HG02885 (cell line): Measurements from ENCODE around the gene DSCAML1.

Experiments used
- ATAC-seq: cut with Tn5 transposase; IDR thresholded peaks from one replicate; pipeline ENCODE4 v1.9.1; 2021; ENCODE audit warnings: mild to moderate bottlenecking; ENCODE audit not compliant: unreplicated experiment, poor library complexity

DSCAML1 gene

DNA sequence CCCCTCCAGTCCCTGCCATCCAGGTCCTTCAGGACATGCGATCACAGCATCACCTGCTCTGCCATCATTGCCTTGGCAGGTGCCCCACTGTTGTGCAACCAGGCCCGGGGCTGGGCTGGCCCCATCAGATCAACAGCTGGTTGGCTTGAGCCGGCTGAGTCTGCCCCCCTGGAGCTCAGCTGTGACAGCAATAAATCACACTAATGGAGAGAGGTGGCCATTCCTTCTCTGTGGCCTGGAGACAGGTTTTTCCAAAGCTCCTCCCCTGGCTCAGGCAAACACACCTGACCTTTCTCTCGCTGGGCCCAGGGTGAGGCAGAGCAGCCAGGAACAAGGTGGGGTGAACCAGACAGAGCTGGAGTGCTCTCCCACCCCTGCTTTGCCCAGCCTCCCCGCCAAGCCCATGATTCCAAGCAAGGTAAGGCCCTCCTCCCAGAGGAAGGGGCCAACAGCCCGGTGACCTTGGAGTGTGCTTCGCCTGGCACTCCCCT, 36.4 kb upstream of the DSCAML1 start:
- ATAC-seq = no peak

- ATAC-seq = no peak
Measured at GRCh38 chr11:117832511-117832910, 35.5 kb upstream of the DSCAML1 start.

GRCh38 chr11:117831661-117832415, 34.8 kb upstream of the DSCAML1 start:
- ATAC-seq = no peak

GRCh38 chr11:117830674-117831351, 33.8 kb upstream of the DSCAML1 start:
- ATAC-seq = no peak

DNA sequence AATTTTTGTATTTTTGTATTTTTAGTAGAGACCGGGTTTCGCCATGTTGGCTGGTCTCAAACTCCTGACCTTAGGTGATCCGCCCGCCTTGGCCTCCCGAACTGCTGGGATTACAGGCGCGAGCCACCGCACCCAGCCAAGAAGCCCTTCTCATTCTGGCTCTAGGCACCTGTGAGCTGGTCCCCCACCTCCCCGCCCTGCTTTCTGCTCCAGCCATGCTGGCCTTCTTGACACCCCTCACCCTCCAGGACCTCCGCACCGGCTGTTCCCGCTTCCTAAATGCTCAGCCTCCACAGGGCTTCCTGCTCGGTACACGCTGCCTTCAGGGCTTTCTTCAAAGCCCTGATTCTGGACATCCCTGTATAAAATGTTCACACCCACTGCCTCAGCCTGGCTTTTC, 33.1 kb upstream of the DSCAML1 start:
- ATAC-seq = no peak

DNA sequence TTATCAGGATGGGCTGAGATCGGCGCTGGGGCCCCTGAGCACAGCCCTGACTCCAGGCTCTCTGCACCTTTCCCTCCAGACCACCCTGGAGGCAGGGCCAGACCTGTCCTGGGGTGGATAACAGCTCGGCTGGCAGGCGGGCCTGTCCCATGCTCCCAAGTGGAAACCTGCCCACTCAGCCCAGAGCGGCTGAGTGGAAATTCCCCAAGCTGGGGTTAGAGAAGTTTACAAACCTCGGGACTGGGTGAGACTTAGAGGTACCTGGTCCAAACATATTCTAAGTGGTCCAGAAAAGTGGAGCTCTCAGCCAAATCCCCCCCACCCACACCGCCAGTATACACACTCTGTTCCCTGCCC, 32.3 kb upstream of the DSCAML1 start:
- no peak for ATAC-seq

DNA sequence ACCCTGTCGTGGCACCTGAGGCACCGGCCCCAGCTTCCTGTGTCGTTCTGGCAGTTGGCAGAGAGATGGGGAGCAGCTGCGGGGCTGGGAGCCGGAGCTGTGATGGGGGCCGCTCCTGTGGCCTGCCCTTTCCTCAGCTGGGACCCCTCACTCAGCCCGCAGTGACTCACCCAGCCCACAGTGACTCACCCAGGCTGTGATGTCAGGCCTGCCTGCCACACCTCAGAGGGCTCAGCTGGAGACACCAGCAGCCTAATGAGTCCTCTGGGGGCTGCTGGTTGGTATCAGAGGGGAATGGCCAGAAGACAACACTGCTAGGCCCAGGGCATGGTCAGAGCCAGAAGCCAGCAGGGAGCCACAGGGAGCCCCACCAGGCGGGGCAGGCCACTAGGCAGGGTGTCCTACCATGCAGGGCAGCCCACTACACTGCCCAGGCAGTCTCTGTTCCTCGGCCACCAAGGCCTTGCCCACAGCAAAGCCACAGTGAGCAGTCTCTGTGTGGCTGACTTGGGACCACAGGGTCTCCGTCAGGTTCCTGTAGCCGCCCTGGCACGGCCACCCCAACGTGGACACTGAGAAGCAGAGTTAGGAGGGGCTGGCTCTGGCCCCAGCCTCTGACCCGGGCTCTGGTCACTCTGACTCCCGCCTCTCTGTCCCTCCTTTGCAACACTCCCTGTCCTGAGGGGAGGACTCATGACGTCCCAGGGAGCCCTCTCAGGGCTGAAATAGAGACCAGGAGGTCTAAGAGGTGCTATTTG, 31.8 kb upstream of the DSCAML1 start:
- no peak for ATAC-seq

- ATAC-seq = no peak
Measured at GRCh38 chr11:117827521-117828511, 30.8 kb upstream of the DSCAML1 start.

GRCh38 chr11:117826832-117827231, 29.8 kb upstream of the DSCAML1 start:
- ATAC-seq = no peak

- ATAC-seq = no peak
Measured at GRCh38 chr11:117826190-117826570, 29.2 kb upstream of the DSCAML1 start.

- ATAC-seq = no peak
Measured at GRCh38 chr11:117825538-117826189, 28.6 kb upstream of the DSCAML1 start.

- ATAC-seq = no peak
Measured at GRCh38 chr11:117824571-117825537, 27.8 kb upstream of the DSCAML1 start, which contains the start of gene FXYD2. Gene FXYD2, minus strand, starts transcription at chr11:117824744. Its CDS starts 66 bp downstream, at chr11:117824678.

- ATAC-seq = no peak
Measured at GRCh38 chr11:117823946-117824420, 27.0 kb upstream of the DSCAML1 start.

DNA sequence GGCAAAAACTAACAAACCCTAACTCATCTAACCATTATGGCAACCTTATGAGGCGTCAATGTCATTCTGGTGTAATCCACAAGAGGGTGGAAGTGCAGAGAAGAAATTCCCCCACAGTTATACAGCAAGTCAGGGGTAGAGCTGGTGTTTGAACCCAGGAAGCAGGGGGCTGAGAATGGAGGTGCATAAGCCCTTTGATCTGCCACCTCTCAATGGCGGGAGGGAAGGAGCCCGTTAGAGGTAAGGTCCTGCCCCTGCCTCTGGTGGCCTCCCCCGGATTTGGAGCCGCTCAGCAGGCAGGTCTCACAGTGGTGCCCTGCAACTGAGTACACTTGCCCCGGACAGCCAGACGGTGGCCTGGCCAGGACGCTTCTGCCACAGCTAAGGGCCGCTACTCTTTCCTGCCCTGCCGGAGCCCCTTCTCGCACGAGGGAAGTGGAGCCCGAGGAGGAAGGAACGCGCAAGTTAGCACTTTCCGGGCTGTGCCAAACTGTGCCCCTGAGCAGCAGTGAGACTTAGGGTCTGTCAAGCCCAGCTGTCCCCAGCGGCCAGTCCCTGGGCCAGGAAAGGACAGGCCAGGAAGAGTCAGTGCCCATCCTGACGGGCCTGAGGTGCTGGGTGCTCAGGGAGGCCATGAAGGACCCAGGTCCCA, 26.4 kb upstream of the DSCAML1 start:
- ATAC-seq = no peak

GRCh38 chr11:117822074-117823033, 25.3 kb upstream of the DSCAML1 start:
- ATAC-seq = no peak

DNA sequence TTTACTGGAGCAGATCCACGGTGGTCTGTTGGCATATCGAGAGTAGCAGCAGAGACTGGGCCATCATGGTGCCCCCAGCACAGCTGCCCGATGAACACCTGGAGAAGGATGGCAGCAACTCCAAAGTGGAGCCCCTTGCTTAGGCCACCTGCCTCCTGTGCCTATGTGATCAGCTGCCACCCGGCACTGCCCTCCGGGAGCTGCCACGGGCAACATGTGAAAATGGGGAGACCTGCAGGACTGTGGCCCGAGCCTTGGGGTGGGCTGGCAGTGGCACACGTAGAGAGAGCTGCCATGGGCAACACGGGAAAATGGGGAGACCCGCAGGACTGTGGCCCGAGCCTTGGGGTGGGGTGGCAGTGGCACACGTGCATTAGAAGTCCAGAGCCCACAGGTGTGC, 24.4 kb upstream of the DSCAML1 start:
- ATAC-seq = no peak

DNA sequence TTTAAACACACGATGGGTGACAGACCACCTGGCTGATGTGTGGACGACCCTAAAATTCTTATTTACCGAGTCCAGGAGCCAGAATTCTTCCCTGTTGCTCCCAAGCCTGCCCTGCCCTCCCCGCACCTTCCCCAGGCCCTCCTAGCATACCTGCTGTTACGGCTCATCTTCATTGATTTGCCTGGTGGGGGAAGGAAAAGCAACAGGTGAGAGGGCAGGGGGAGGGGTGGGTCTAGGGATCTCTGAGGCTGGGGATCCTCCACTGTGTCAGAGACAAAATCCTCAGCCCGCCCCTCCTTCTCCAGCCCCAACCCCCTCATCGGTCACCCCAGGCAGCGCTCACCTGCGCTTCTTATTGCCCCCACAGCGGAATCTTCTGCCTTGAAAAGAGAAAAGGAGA, 23.5 kb upstream of the DSCAML1 start:
- no peak for ATAC-seq
